ENCODE data around the gene ATOSB.

- TF ChIP-seq CTCF (IDR thresholded peaks at IDR 0.05), result no peak
- TF ChIP-seq POLR2A (IDR thresholded peaks at IDR 0.05), result no peak
Observed at GRCh38 chr9:35076848-35077247, 38.8 kb downstream of the ATOSB start.

Data from thyroid gland (tissue), 4 donors.